ENCODE data around the gene ZBTB11.
"Not testable (repeated sequence)": the region's sequence is repeated elsewhere in the genome, so short reads cannot be mapped to it uniquely, and the experiment has no call there.

ZBTB11 gene

GRCh38 chr3:101613014-101613413 lies 63.9 kb downstream of the ZBTB11 start:
- not testable (repeated sequence) for DNase-seq

- no peak for DNase-seq
These were observed 65.9 kb downstream of the ZBTB11 start for GRCh38 chr3:101611023-101611422.

DNA sequence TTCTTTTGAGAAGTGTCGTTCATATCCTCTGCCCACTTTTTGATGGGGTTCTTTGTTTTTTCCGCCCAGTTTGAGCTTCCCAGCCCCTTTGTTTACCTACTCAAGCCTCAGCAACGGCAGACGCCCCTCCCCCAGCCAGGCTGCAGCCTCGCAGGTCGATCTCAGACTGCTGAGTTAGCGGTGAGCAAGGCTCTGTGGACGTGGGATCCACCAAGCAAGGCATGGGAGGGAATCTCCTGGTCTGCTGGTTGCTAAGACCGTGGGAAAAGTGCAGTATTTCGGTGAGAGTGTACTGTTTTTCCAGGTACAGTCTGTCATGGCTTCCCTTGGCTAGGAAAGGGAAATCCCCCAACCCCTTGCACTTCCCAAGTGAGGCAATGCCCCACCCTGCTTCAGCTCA lies 71.5 kb downstream of the ZBTB11 start:
- not testable (repeated sequence) for DNase-seq

GRCh38 chr3:101603184-101603583 lies 73.7 kb downstream of the ZBTB11 start:
- DNase-seq = no peak

DNA sequence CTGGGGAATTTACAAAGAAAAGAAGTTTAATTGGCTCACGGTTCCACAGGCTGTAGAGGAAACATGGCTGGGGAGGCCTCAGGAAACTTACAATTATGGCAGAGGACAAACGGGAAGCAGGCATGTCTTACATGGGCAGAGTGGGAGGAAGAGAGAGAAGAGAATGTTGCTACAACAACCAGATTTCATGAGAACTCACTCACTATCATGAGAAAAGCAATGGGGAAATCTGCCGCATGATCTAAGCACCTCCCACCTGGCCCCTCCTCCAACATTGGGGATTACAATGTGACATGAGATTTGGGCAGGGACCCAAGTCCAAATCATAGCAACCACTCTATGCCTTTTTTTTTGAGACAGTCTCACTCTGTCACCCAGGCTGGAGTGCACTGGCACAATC lies 74.2 kb downstream of the ZBTB11 start:
- DNase-seq = no peak

All from CD4-positive, alpha-beta T cell treated with Interleukin-1 beta for 1 hour (primary cell).